IMR-90 (cell line): ENCODE results near the gene RYR2. TPM values are rescaled to one million over a fixed set of nuclear protein-coding genes. Genes with fewer than 3 reads are reported as not detected.

Experiments
- ATAC-seq: fragments of 200-7000 bp; cut with Tn5 transposase; 2 replicates; pipeline ENCODE4 v1.9.1; 2020; ENCODE audit warnings: low read depth, mild to moderate bottlenecking, moderate library complexity
- BruUV-seq: library from RNA; stranded (reverse); fragments of 400-500 nt; replicated peaks from 2 replicates; lab custom pipeline; 2021; lab: Mats Ljungman, UMichigan
- CTCF ChIA-PET: fragments of 300-600 bp; formaldehyde crosslinking; extraction: SDS; loops from one replicate; lab custom pipeline; 2021; ENCODE audit warnings: antibody characterized with exemption; lab: Yijun Ruan, JAX
- POLR2A ChIA-PET: fragments of 300-600 bp; sonication (Branson Sonifier 250); formaldehyde crosslinking; loops from one replicate; lab custom pipeline; 2022; ENCODE audit warnings: antibody characterized with exemption; ENCODE audit not compliant: unreplicated experiment; lab: Charles Lee
- DNase-seq: peaks from one replicate; pipeline ENCODE4 v3.0.0; 2013
- H2AFZ ChIP-seq: replicated peaks from 2 replicates; pipeline ENCODE3; 2013; ENCODE audit warnings: low read length, mild to moderate bottlenecking; ENCODE audit not compliant: poor library complexity
- H2AK5ac ChIP-seq: 2 replicates; pipeline ENCODE4 v1.6.1; 2013; ENCODE audit warnings: low read depth, low read length, inconsistent platforms
- H2AK9ac ChIP-seq: replicated peaks from 2 replicates; pipeline ENCODE3; 2013; ENCODE audit warnings: mild to moderate bottlenecking, low read depth, low read length, moderate library complexity; ENCODE audit not compliant: poor library complexity
- H2BK120ac ChIP-seq: 2 replicates; pipeline ENCODE4 v1.6.1; 2013; ENCODE audit warnings: low read depth, low read length, inconsistent platforms
- H2BK15ac ChIP-seq: 3 replicates; pipeline ENCODE4 v1.6.1; 2013; ENCODE audit warnings: low read depth, low read length, inconsistent platforms
- H2BK20ac ChIP-seq: 2 replicates; pipeline ENCODE4 v1.6.1; 2013; ENCODE audit warnings: low read depth, mild to moderate bottlenecking, inconsistent platforms, low read length, moderate library complexity
- H2BK5ac ChIP-seq: 2 replicates; pipeline ENCODE4 v1.6.1; 2013; ENCODE audit warnings: mild to moderate bottlenecking, low read depth, low read length, inconsistent platforms; ENCODE audit not compliant: poor library complexity, severe bottlenecking
- H3K14ac ChIP-seq: replicated peaks from 2 replicates; pipeline ENCODE4 v1.6.1; 2013; ENCODE audit warnings: low read depth, low read length, inconsistent platforms
- H3K18ac ChIP-seq: 2 replicates; pipeline ENCODE4 v1.6.1; 2013; ENCODE audit warnings: low read depth, low read length, control low read depth
- H3K23ac ChIP-seq: 2 replicates; pipeline ENCODE4 v1.6.1; 2013; ENCODE audit warnings: low read depth, low read length, inconsistent platforms
- H3K27ac ChIP-seq: 2 replicates; pipeline ENCODE4 v1.5.1; 2013; ENCODE audit warnings: mild to moderate bottlenecking, control low read depth, low read length; ENCODE audit not compliant: insufficient read depth
- H3K27me3 ChIP-seq: 2 replicates; pipeline ENCODE4 v1.6.1; 2013; ENCODE audit warnings: low read length; ENCODE audit not compliant: control insufficient read depth, insufficient read depth
- H3K36me3 ChIP-seq: 2 replicates; pipeline ENCODE4 v1.6.1; 2013; ENCODE audit warnings: low read length, mixed read lengths; ENCODE audit not compliant: control insufficient read depth, insufficient read depth
- H3K4ac ChIP-seq: 2 replicates; pipeline ENCODE4 v1.6.1; 2013; ENCODE audit warnings: low read depth, low read length, inconsistent platforms
- H3K4me1 ChIP-seq: 2 replicates; pipeline ENCODE4 v1.6.1; 2013; ENCODE audit warnings: low read length, mixed read lengths; ENCODE audit not compliant: control insufficient read depth, insufficient read depth
- H3K4me2 ChIP-seq: 2 replicates; pipeline ENCODE4 v1.6.1; 2013; ENCODE audit warnings: low read depth, mild to moderate bottlenecking, control low read depth, low read length, moderate library complexity
- H3K4me3 ChIP-seq: 2 replicates; pipeline ENCODE4 v1.5.1; 2013; ENCODE audit warnings: low read depth, mild to moderate bottlenecking, control low read depth, low read length, moderate library complexity; ENCODE audit not compliant: insufficient read depth
- H3K56ac ChIP-seq: 2 replicates; pipeline ENCODE4 v1.6.1; 2013; ENCODE audit warnings: low read length, inconsistent platforms; ENCODE audit not compliant: insufficient read depth; ENCODE audit errors: extremely low read depth
- H3K79me1 ChIP-seq, 2 experiments: 2 replicates each; pipeline ENCODE4 v1.6.1; 2013; ENCODE audit warnings: low read length in 2 of 2, inconsistent platforms in 1 of 2, low read depth in 1 of 2
- H3K9ac ChIP-seq: 2 replicates; pipeline ENCODE4 v1.6.1; 2013; ENCODE audit warnings: low read depth, low read length, control low read depth
- H3K9me1 ChIP-seq: 2 replicates; pipeline ENCODE4 v1.6.1; 2013; ENCODE audit warnings: low read length, inconsistent platforms; ENCODE audit not compliant: insufficient read depth
- H3K9me3 ChIP-seq: 2 replicates; pipeline ENCODE4 v1.6.1; 2013; ENCODE audit warnings: low read length; ENCODE audit not compliant: control insufficient read depth, insufficient read depth
- H4K20me1 ChIP-seq: 2 replicates; pipeline ENCODE4 v1.6.1; 2013; ENCODE audit warnings: low read length, inconsistent platforms; ENCODE audit not compliant: insufficient read depth
- H4K5ac ChIP-seq: 2 replicates; pipeline ENCODE4 v1.6.1; 2013; ENCODE audit warnings: mild to moderate bottlenecking, low read depth, low read length, control low read depth
- H4K8ac ChIP-seq, 2 experiments: 2 replicates each; pipeline ENCODE4 v1.6.1; 2013; ENCODE audit warnings: low read depth in 2 of 2, low read length in 2 of 2, control low read depth in 1 of 2, inconsistent platforms in 1 of 2
- H4K91ac ChIP-seq: 2 replicates; pipeline ENCODE4 v1.6.1; 2013; ENCODE audit warnings: low read depth, low read length, inconsistent platforms; ENCODE audit not compliant: insufficient read depth
- BHLHE40 ChIP-seq: fragments of 150-350 bp; IDR thresholded peaks from 2 replicates; pipeline ENCODE4 v1.6.1; 2016; ENCODE audit warnings: mild to moderate bottlenecking, low read depth, low read length
- CEBPB ChIP-seq: IDR thresholded peaks from 2 replicates; pipeline ENCODE4 v1.6.1; 2012; ENCODE audit warnings: low read depth, low read length, improper control_type of control experiment
- CHD1 ChIP-seq: IDR thresholded peaks from 2 replicates; pipeline ENCODE4 v1.6.1; 2012; ENCODE audit warnings: low read depth, low read length, improper control_type of control experiment
- MAZ ChIP-seq: IDR thresholded peaks from 2 replicates; pipeline ENCODE4 v1.6.1; 2012; ENCODE audit warnings: low read depth, mild to moderate bottlenecking, low read length, improper control_type of control experiment, moderate library complexity, borderline replicate concordance
- NFE2L2 ChIP-seq: fragments of 150-350 bp; IDR thresholded peaks from 2 replicates; pipeline ENCODE4 v1.6.1; 2016; ENCODE audit warnings: low read depth, mild to moderate bottlenecking, low read length
- POLR2A ChIP-seq: IDR thresholded peaks from 2 replicates; pipeline ENCODE4 v1.6.1; 2012; ENCODE audit warnings: mild to moderate bottlenecking, low read depth, low read length
- RCOR1 ChIP-seq: IDR thresholded peaks from 2 replicates; pipeline ENCODE4 v1.6.1; 2012; ENCODE audit warnings: mild to moderate bottlenecking, low read length, improper control_type of control experiment; ENCODE audit not compliant: insufficient replicate concordance
- RFX5 ChIP-seq: IDR thresholded peaks from 2 replicates; pipeline ENCODE4 v1.8.0; 2012; ENCODE audit warnings: low read depth, mild to moderate bottlenecking, low read length, moderate library complexity
- SMC3 ChIP-seq: fragments of 150-350 bp; IDR thresholded peaks from 2 replicates; pipeline ENCODE4 v1.6.1; 2016; ENCODE audit warnings: low read depth, mild to moderate bottlenecking, antibody characterized with exemption, low read length, moderate library complexity
- WGBS, 2 experiments: methylation state at CpG; one replicate each; pipeline versions ENCODE4 v1.1.5 to v1.1.7; 2013; ENCODE audit warnings: missing lambda C conversion rate in 2 of 2; ENCODE audit not compliant: insufficient read length in 1 of 2; ENCODE audit errors: extremely low coverage in 2 of 2; 5-methylcytosine and 5-hydroxymethylcytosine counted together
- dilution Hi-C: fragments of 300-500 bp; cut with HindIII; formaldehyde crosslinking; loops from one replicate; pipeline ENCODE4 v1.14.3; 2018; ENCODE audit warnings: low sequenced_read_pairs; ENCODE audit not compliant: unreplicated experiment
- in situ Hi-C: fragments of 300-500 bp; cut with MboI; formaldehyde crosslinking; loops from 3 replicates; pipeline ENCODE4 v1.14.3; 2019; ENCODE audit warnings: low sequenced_read_pairs, inconsistent platforms, mixed read lengths
- intact Hi-C: fragments of 100-400 bp; cut with micrococcal nuclease; formaldehyde crosslinking; loops from 2 replicates; pipeline ENCODE4 v1.10.0; 2022
- polyA plus RNA-seq, 3 experiments: library from polyadenylated mRNA; depleted of rRNA; stranded (reverse); fragments of >200 nt; gene quantifications; 2 replicates each; pipeline ENCODE4 v1.2.3, GENCODE V29; 2012; ENCODE audit warnings: low replicate concordance in 1 of 3
- total RNA-seq: library from RNA; depleted of rRNA; stranded (reverse); fragments of >200 nt; gene quantifications from 2 replicates; pipeline ENCODE4 v1.2.3, GENCODE V29; 2012

RYR2 gene
- total and polyA plus RNA-seq, 2 of the 4 experiments (the other 2 are of a cell fraction): not detected

DNA sequence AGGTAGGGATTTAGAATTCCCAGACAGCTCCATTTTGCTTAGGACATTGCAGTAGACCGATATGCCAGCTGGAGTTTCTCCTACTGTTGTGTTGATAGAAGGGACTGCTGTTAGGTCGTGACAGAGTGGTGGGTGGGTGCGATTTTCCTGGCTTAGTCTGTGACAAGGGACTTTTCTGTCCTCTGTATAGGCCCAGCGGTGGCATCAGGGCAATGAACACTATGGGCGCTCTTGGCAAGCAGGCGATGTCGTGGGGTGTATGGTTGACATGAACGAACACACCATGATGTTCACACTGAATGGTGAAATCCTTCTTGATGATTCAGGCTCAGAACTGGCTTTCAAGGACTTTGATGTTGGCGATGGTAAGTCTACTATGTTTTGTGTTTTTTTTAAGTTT is 527.0 kb downstream of the RYR2 start:
- Histone ChIP-seq H2BK20ac (no peak overlapping the region), H3K36me3 (no peaks in the 10 kb centered on the region), H3K4ac (no peak overlapping the region), H3K23ac (no peak overlapping the region), H4K91ac (no peak overlapping the region), H3K56ac (no peak overlapping the region), H2AFZ (no peak overlapping the region), H3K18ac (no peak overlapping the region), H3K14ac (no peak overlapping the region), H3K4me2 (no peak overlapping the region), H3K27me3 (no peaks in the 10 kb centered on the region), H3K4me1 (no peaks in the 10 kb centered on the region), H2AK9ac (no peak overlapping the region), H3K9me1 (no peaks in the 10 kb centered on the region), H4K8ac (no peak overlapping the region), H2BK5ac (no peak overlapping the region), H3K79me1 (no peaks in the 10 kb centered on the region), H4K5ac (no peak overlapping the region), H3K27ac (no peak overlapping the region), H2AK5ac (no peak overlapping the region), H2BK120ac (no peak overlapping the region), H3K4me3 (no peak overlapping the region), H3K9ac (no peak overlapping the region), H2BK15ac (no peak overlapping the region), H4K20me1 (no peaks in the 10 kb centered on the region), H3K9me3 (no peaks in the 10 kb centered on the region; the same call in 1 of the 2 replicates)
- TF ChIP-seq POLR2A (no peak), BHLHE40 (no peak), RFX5 (no peak), RCOR1 (no peak), MAZ (no peak), CEBPB (no peak), SMC3 (no peak), CHD1 (no peak), NFE2L2 (no peak)
- intact Hi-C loops: loop anchor here (10.0 kb wide), 1 partner anchor 166 kb away; no protein-coding TSS in a partner anchor
- CTCF ChIA-PET: no interaction called here
- 60% methylated on average over 1 of the region's 9 CpGs; no CpG with 5 or more reads in 1 of the 2 experiments for WGBS, 2 experiments
- DNase-seq: no peak
- in situ Hi-C loops: loop anchor here (10.0 to 25.0 kb wide), 3 partner anchors 814 to 1464 kb away; partner anchors contain the start of gene HEATR1
- ATAC-seq: no peak
- POLR2A ChIA-PET: no interaction called here
- dilution Hi-C loops: no loop called here
- no TSS peak for BruUV-seq
